CMK (cell line): ENCODE results near the gene RNPEPL1.
"Not testable (repeated sequence)": the region's sequence is repeated elsewhere in the genome, so short reads cannot be mapped to it uniquely, and the experiment has no call there.

Experiments
- DNase-seq: peaks from one replicate; pipeline ENCODE4 v3.0.0-alpha.2; 2010; ENCODE audit warnings: low read depth

RNPEPL1 gene, protein sequence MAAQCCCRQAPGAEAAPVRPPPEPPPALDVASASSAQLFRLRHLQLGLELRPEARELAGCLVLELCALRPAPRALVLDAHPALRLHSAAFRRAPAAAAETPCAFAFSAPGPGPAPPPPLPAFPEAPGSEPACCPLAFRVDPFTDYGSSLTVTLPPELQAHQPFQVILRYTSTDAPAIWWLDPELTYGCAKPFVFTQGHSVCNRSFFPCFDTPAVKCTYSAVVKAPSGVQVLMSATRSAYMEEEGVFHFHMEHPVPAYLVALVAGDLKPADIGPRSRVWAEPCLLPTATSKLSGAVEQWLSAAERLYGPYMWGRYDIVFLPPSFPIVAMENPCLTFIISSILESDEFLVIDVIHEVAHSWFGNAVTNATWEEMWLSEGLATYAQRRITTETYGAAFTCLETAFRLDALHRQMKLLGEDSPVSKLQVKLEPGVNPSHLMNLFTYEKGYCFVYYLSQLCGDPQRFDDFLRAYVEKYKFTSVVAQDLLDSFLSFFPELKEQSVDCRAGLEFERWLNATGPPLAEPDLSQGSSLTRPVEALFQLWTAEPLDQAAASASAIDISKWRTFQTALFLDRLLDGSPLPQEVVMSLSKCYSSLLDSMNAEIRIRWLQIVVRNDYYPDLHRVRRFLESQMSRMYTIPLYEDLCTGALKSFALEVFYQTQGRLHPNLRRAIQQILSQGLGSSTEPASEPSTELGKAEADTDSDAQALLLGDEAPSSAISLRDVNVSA

DNA sequence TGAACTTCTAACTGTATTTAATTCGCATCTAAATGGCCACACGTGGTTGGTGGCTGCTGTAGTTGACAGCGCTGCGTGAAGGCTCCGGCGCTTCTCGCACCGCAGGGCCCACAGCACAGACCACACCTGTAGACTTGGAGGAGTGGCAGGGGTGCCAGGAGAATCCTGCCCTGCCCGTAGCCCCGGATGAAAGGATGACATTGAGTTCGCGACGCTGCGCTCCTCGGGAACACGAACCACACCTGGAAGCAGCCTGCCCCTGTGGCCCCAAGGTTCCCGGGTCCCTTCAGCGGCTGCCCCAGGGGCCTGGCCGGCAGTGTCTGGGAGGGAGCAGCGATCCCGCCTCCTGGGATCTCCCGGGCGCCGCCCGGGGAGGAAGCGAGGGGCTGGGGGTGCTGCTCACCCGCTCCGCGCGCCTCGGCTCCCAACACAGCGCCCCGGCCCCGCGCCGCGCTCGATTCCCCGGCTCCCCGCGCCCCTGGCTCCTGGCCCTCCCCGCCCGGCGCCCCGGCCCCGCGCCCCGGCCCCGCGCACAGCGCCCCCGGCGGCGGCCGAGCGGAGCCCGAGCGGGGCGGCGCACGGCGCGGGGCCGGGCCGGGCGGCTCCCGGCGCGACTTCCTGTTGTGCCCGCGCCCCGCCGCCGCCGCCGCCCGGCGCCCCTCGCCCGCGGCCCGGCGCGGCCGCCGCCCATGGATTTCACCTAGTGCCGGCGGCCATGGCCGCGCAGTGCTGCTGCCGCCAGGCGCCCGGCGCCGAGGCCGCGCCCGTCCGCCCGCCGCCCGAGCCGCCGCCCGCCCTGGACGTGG lies at the start of gene RNPEPL1:
RNPEPL1 (plus strand) TSS at position 613 of the 806 bp plus-strand sequence; CDS start at position 716, 103 bp downstream.
- DNase-seq, result no peak

DNA sequence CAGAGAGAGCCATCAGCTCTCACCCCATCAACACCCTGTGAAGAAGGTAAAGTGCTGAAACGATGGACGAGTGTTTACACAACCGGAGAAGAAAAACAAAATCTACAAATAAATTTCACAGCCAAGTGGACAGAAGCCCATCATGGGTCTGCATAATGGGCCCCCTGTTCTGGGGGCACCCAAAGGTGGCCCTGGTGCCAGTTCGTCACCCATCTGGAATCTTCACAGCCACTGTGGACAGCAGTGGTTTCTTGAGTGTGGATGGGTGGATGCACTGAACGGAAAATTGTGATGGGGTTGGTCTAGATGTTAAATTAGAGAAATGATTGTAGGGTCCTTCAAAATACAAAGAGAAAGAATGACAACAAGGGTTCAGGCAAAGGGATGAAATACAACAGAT lies 49.3 kb upstream of the RNPEPL1 start:
- no peak for DNase-seq

DNA sequence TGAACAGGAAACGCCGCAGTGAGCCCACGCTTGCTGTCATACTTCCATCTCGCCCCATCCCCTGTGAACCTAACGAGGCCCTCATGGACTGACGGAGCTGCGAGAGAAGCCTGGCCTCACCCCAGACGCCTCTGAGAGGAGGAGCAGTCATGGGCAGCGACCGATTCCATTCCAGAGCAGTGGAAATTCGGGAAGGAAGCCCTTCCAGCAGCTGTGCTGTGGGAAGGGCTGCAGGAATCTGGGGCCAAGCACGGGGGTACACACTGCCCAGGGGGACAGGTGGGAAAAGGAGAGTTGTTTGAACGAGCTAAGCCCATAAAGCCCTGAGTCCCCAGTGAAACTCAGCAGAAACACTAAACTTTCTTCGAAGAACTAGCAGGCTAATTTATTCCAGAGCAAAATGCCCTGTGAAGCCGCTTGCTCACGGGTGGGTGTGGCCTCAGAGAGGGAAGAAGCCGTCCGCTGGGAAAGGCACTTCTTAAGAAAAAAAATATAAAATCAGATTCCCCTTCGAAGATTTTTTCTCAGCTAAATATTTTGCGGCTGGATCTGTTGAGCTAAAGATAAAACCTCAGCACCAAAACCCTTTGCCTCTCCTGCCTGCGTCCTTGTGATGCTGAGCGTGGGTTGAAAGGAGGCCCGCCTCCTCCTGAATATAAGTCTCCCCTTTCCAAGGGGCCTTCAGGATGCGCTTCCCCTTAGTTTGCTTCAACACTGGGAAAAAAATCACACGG lies 48.7 kb upstream of the RNPEPL1 start:
- DNase-seq, result no peak

DNA sequence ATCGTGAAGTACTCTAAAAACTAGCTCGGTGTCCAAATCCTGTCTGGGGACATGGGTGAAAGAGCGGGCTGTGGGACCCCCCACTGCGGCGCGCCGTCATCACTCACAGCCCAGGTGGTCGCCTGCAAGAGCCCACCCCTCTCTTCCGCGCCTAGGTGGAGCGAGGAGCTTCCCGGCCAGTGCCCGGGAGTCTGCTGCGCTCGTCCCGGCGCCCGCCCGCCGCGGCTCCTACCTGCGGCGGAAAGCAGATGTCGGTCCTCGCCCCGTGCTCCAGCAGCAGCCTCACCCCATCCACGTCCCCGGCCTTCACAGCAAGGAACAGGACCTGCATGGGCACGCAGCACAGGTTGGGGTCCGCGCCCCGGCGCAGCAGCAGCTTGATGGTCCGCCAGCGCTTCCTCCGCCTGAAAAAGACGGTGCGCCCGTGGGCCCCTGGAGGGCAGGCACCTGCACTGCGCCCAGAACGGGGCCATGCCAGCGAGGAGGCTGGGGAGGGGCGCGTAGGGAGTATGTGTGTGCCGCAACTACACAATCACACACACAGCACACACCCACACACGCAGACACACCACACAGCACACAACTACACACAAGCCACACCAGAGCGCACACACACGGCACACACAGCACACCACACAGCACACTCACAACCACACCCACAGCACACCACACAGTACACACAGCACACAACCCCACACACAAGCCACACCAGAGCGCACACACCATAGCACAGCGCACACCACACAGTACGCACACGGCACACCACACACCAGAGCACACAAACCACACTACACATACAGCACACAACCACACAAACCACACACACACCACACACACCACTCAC lies 47.9 kb upstream of the RNPEPL1 start:
- no peak for DNase-seq

DNA sequence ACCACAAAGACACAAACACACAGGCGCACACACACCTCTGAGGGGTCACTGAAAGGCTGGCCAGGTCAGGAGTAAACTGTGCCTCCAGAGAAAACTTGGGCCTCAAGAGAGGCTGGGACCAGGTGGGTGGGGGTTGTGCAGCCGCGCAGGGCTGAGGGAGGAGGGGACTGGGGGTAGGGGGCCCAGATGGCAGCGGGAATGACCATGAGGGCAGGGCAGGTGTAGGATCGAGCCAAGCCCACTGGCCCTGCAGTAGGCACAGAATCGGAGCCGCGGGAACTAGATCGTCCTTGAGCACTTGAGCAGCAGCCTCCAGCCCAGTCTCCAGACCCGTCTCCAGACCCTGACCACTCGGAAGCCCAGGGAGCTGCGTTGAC lies 47.3 kb upstream of the RNPEPL1 start:
- no peak for DNase-seq

DNA sequence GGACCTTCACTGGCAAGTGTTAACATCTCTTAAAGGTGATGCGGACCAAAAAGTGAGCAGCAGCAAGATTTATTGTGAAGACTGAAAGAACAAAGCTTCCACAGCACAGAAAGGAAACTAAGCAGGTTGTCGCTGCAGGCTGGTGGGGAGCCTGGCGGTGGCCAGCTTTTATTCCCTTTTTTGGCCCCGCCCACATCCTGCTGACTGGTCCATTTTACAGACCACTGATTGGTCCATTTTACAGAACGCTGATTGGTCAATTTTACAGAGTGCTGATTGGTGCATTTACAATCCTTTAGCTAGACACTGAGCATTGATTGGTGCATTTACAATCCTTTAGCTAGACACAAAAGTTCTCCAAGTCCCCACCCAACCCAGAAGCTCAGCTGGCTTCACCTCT lies 46.4 kb upstream of the RNPEPL1 start:
- DNase-seq, result not testable (repeated sequence)

DNA sequence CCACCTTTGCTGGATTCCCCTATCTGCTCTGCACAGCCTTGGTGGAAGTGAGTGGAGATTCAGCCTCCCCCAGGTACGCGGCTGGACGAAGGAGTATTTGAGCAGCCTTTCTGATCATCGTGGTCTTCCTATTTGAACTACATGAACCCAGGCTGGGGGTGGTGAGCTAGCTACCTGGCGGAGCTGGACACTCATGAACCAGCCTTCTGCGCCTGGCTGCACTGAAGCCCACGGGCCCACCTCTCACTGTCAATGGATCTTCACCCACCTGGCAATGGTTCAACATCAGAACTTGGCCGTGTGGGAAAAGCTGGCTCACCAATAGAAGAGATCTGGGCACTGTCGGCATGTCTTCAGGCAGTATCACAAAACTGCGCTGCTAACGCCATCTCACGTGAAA lies 45.9 kb upstream of the RNPEPL1 start:
- no peak for DNase-seq

DNA sequence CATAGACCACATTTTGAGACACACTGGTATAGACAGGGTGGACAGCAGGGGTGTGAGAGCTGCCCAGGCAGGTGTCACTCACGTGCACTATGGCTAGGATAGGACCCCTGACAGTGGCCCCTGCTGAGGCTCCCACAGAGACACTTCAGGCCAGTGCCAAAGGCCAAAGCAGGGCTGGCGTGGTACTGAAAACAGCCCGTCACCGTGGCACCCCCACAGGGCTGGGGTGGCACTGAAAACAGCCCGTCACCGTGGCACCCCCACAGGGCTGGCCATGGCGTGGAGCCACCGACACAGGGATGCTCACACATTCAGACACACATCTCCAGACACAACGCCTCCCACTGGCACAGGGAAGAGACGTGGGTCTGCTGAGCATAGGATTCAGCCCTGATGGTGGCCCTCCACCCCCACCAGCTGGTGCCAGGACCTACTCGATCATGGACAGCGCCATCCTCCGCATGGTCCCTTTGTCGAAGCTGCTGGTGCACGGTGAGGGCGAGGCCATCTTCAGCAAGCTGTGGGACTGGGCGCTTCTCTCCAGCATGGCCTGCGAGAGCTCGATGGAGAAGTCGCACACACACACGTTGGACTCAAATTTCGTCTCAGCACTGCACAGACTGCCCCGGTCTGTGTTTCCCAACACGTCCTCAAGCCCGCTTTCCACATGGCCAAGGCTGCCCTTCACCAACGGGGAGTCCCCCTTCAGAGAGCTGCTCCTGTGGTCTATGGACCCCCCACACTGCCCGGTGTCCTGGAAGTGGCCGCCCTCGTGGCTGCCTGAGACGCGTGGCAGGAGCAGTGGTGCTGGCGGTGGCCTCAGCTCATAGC lies 44.6 kb upstream of the RNPEPL1 start:
- no peak for DNase-seq

DNA sequence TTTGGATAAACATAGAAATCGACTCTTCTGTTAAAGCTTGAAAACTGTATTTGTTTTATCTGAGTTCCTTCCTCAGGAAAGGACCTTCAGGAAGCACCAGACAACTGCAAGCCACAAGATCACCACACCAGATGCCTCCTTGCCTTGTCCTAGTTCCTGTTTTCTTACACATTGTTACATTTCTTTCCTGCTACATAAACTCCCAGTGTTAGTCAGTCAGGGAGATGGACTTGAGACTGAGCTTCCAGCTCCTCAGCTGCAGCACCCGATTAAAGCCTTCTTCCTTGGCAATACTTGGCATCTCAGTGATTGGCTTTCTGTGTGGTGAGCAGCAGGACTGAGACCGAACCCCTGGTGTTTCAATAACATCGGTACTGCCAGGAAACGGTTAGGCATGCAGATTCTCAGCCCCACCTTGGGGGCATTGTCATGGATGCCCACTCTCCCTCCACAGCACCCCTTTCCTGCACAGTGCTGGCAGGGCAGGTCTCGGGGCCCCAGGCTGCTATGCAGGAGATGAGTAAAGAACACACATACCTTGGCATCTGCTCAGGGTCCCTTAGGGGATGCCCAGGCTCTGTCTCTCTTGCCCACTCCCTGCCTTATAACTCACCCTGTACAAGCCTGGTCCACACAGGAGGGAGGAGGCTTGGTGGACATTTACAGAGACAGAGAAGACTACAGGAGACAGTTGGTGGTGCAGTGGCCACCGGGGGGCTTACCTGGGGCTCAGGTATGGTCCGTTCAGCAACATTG lies 43.1 kb upstream of the RNPEPL1 start:
- peak; percentile 20 for DNase-seq

DNA sequence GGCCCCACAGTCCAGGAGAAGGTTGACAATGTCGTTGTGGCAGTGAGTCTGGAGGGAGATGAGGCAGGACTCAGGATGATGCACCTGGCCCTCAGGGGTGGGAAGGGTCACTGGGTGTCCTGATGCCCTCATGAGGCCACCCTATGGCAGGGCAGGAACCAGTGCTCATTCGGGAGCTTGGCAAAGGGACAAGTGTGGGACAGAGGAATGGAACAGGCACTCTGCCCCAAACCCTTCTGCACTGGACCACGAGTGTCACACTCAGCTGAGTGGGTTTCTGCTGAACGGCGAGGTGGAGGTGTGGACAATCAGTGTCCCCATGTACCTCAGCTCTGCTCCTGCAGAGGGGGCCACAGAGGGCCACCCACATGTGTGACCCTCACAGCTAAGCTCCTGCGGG lies 42.5 kb upstream of the RNPEPL1 start:
- DNase-seq, result no peak

DNA sequence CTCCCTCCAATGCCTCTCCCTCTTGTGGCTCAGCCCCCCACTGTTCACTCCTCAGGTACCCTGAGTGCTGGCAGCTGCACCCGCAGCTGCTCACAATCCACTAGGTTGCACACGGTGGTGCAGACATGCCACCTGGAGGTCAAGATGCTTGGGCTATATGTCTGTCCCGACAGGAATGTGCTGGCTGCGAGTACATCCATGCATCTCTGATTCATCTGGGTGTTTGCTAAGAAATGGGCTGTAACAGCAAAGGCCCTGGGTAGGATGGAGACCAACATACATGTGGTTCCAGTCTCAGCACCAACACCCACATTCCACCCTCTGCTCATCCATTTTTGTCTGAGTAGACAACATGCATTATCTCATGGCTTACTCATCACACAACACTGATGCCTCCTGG lies 41.8 kb upstream of the RNPEPL1 start:
- DNase-seq, result no peak

DNA sequence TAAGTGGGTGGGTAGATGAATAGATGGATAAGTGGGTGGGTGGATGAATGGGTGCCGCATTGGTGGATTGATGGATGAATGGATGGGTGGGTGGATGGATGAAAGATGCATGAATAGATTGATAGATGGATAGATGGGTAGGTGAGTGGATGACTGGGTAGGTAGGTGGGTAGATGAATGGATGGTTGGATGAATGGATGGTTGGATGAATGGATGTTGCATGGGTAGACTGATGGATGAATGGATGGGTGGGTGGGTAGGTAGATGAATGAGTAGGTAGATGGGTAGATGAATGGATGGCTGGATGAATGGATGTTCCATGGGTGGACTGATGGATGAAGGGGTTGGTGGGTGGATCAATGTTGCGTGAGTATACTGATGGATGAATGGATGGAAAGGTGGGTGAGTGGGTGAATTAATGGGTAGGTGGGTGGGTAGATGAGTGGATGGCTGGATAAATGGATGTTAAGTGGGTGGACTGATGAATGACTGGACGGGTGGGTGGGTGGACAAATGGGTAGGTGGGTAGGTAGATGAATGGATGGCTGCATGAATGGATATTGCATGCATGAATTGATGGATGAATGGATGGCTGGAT lies 41.0 kb upstream of the RNPEPL1 start:
- no peak for DNase-seq

DNA sequence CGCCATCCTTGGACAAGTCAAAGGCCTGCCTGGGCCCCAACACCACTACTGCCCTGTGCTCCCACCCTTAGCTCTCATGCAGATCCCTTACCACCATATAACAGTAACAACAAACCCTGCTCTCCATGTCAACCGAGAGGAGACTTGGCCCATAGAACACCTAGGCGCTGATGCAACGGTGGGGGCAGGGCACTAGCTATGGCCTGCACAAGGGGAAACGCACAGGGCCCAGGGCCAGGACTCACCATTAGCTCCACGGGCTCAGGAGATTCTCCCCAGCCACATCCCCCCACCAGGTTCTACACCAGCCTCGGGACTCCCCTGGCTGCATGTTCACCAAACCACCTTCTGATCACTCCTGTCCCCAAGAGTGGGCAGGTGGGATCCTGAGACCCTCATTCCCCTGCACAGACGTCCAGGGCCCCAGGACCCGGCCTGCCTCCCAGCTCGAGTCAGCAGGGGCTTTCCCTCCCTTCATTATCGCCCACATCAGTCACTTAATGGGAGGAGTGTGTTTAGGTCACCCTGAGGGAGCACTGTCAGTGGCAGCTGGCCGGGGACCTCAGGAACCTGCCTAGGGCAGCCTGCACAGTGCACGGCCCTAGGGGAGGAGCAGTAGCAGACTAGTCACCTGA lies 39.8 kb upstream of the RNPEPL1 start:
- DNase-seq, result no peak

DNA sequence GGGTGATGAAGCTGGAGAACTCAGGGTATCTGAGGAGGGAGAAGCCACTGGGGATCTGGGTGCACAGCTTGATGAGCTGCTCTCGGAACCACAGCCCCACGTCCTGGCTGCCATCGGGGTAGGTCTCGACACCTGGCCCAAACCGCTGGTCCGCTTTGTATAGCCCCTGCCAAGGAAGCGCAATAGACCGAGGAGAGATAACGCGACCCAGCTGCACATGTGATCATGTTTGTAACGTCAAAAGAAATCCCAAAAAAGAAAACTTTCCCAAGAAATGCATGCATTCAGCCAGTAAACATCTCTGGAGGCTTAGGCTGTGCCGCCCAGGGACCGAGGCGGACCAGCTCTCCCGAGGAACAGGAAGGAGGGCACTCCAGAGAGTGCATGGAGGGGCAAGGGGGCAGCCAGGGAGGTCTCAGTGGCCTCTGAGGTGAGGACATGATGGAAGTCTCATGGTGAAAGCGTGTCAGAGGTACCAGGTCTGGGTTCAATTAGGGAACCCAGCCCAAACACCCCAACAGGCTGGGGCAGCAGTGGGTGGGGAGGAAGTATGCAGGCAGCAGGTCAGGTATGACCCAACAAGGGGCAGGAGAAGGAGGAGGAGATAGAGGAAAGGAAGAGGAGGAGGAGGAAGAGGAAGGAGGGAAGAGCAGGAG lies 38.8 kb upstream of the RNPEPL1 start:
- no peak for DNase-seq

DNA sequence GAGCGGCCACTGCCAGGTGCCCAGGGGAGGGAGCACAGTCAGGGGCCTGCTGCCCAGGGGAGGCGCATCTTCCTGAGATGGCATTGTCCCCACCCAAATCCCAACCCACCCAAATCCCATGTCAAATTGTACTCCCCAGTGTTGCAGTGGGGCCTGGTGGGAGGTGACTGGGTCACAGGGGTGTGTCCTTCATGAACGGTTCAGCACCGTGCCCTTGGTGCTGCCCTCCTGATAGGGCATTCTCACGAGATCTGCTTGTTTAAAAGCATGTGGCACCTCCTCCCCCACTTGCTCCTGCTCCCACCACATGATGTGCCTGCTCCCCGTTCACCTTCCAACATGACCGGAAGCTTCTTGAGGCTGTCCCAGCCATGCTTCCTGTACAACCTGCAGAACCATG lies 38.1 kb upstream of the RNPEPL1 start:
- DNase-seq, result no peak

DNA sequence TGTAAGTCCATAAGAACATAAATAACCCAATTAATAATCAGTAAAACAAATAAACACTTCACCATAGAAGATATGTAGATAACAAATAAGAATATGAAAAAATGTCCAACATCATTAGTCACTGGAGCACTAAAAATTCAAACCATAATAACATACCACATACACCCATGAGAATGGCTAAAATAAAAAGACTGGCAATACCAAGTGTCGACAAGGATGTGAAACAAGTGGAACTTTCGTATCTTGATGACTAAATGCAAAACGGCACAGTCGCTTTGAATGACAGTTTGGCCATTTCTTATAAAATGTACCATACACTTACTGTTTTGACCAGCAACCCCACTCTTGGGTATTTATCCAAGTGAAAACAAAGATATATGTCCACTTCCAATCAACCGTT lies 37.2 kb upstream of the RNPEPL1 start:
- DNase-seq, result no peak

DNA sequence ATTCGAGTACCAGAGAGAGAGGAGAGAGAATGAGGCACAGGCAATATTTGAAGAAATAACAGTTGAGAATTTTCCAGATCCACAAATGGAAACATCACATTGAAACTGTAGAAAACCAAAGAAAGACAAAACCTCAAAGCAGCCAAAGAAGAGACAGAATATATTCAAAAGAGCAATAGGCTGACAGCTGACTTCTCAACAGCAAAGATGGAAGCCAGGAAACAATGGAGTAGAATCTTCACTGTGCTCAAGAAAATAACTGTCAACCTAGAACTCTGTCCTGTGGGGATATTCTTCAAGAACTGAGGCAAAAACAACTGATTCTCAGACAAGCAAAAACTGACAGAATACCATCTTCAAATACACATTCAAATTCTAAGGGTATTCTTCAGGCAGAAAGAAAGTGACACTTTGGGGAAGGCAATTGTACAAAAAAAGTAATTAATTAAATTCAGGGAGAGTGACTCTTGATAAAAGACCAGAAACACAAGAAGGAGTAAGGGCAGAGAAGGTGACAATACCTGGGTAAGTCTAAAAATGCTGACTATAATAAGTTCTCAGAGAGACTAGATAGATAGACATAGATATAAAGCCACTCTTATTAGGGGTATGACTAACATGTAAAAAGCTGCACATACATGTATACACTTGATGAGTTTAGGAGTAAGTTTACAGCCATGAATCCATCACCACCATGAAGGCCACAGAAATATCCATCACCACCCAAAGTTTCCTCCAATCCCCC lies 36.1 kb upstream of the RNPEPL1 start:
- DNase-seq, result no peak
